Activated CD4-positive, CD25-positive, alpha-beta regulatory T cell treated with anti-CD3 and anti-CD28 coated beads, Interleukin-2, amount 50 U/mL, for 16 hours (primary cell): Measurements from ENCODE around the gene CCDC88B.

ENCODE experiments used
- DNase-seq: peaks from one replicate; pipeline ENCODE4 v3.0.0-alpha.2; 2020; ENCODE audit warnings: low read depth, low spot score

The CCDC88B gene

GRCh38 chr11:64342869-64343745 lies 3.1 kb downstream of the CCDC88B start:
- no peak for DNase-seq

DNA sequence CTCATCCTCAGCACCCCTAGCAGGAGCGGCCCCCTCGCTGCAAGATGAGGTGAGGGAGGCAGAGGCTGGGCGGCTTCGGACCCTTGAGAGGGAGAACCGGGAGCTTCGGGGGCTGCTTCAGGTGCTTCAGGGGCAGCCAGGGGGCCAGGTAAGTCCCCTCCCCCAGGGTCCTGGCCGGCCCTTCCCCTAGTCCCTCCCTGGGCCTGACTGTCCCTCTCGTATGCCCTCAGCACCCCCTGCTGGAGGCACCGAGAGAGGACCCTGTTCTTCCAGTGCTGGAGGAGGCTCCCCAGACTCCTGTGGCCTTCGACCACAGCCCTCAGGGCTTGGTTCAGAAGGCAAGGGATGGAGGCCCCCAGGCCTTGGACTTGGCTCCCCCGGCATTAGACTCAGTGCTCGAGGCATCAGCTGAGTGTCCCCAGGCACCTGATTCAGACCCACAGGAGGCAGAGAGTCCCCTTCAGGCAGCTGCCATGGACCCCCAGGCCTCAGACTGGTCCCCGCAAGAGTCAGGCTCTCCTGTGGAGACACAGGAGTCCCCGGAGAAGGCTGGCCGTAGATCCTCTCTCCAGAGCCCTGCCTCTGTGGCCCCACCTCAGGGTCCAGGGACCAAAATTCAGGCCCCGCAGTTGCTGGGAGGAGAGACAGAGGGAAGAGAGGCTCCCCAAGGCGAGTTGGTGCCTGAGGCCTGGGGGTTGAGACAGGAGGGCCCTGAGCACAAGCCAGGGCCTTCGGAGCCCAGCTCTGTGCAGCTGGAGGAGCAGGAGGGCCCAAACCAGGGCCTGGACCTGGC lies 4.0 kb downstream of the CCDC88B start:
- no peak for DNase-seq

GRCh38 chr11:64344787-64345186 lies 4.8 kb downstream of the CCDC88B start:
- no peak for DNase-seq

GRCh38 chr11:64347193-64347867 lies 7.3 kb downstream of the CCDC88B start:
- no peak for DNase-seq

DNA sequence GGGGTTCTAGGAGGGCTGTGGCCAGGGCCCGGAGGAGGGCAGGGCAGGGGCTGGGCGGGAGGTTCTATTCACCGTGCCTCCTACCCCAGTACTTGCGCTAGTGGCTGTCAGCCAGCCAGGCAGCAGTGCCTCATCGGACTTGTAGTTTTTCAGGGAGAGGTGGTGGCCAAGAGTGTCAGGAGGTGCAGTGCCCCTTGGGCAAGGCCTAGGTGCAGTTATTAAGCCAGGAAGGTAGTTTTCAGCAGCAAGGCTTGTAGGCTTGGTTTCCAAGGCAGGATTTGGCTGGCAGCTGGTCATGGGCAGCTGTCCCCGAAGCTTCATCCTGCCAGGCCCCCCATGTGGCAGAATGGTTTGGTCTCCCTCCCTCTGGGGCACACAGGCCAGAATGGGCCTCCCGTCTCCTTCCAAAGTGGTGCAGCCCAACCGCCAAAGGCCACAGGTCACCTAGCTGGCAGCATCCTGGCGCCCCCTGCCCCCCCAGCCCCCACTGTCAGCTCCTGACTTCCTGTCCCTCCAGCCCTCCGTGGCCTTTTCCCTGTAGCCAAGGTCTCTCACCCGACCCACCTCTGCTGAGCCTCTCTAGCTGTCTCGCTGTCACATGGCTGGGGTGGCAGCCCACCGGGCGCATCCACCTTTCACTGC lies 8.5 kb downstream of the CCDC88B start:
- DNase-seq: no peak

GRCh38 chr11:64349025-64349387 lies 9.0 kb downstream of the CCDC88B start:
- DNase-seq: no peak

DNA sequence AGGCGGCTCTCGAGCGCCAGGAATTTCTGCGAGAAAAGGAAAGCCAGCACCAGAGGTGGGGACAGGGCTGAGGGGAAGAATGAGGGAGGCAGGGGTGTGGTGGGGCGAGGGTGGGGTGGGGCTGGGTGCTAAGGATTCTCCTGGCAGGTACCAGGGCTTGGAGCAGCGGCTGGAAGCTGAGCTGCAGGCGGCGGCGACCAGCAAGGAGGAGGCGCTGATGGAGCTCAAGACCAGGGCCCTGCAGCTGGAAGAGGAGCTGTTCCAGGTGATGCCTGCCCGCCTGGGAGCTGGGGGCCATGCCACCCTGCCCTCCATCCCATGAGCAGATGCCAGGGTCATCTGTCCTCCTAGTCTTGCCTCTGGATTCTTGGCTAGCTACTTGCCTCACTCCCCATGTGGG lies 9.4 kb downstream of the CCDC88B start:
- DNase-seq: no peak

- no peak for DNase-seq
Measured at GRCh38 chr11:64351136-64351631, 11.2 kb downstream of the CCDC88B start.

DNA sequence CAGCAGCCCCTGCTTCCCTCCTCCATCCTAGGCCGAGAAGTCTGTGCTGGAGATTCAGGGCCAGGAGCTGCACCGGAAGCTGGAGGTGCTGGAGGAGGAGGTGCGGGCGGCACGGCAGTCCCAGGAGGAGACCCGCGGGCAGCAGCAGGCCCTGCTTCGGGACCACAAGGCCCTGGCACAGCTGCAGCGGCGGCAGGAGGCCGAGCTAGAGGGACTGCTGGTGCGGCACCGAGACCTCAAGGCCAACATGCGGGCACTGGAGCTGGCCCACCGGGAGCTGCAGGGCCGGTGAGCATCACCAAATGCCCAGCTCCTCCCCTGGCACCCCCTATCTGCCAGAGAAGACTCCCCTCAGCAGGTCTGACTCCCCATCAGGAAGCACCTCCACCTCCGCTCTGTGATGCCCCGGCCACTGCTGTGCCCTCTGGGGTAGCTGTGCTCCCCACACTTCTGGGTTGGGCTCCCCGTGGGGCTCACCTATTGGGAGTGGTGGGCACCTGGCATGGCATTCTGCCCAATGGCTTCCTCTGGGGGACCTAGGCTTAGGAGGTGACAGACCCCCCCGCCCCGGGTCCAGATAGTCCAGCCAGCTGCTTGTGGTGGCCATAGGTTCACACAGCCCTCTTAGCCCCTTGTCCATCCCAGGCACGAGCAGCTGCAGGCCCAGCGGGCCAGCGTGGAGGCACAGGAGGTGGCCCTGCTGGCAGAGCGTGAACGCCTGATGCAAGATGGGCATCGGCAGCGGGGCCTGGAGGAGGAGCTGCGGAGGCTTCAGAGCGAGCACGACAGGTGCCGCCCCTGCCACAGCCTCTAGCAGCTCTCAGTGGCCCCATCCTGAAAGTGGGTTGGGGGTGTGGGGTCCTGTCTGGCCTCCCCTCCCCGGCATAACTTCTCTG lies 12.3 kb downstream of the CCDC88B start:
- no peak for DNase-seq

DNA sequence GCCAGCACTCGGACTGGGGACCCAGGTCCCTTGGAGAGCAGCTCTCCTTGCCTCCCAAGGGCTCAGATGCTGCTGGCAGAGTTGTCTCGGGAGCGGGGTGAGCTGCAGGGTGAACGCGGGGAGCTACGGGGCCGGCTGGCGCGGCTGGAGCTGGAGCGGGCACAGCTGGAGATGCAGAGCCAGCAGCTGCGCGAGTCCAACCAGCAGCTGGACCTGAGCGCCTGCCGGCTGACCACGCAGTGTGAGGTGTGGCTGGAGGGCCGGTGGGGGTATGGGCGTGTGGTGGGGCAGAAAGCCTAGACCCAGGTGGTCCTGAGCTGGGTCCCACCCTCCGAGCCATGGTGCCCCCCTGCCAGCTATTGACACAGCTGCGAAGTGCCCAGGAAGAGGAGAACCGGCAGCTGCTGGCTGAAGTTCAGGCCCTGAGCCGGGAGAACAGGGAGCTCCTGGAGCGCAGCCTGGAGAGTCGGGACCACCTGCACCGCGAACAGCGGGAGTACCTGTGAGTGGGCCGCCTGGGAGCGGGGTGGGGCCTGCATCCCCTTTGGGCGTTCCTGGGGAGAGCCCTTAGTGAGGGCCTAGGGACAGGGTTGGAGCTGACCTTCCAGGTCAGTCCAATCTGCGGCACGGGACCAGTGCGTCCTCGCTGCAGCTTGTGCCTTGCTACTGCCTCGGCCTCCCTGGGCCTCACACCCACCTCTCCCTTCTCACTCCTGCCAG lies 13.2 kb downstream of the CCDC88B start:
- no peak for DNase-seq

DNA sequence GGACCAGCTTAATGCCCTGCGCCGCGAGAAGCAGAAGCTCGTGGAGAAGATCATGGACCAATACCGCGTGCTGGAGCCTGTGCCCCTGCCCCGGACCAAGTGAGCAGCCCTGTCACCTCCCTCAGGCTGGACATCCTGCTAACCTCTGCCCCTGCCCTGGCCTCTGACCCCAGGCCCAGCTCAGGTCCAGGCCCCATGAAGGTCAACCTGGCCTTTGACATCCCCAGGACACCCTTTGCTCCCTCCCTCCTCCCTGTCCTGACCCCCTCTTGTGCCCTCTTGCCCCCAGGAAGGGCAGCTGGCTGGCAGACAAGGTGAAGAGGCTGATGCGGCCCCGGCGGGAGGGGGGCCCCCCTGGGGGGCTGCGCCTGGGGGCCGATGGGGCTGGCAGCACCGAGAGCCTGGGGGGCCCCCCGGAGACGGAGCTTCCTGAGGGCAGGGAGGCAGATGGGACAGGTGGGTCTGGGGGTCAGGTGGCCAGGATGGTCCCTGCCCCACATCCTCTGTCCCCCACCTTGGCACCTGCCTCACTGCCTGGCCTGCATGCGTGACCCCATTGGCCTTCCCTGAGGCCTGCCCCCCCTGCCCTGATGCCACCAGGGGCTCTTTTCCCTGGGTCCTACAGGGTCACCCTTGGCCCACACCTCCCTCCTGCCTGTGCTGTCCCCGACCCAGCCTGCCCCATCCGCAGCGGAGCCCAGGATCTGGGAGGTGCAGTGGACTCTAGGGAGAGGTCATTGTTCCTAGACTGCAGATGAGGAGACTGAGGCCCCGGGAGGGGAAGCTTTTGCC lies 13.9 kb downstream of the CCDC88B start:
- no peak for DNase-seq

GRCh38 chr11:64355078-64355940 lies 15.3 kb downstream of the CCDC88B start:
- no peak for DNase-seq

DNA sequence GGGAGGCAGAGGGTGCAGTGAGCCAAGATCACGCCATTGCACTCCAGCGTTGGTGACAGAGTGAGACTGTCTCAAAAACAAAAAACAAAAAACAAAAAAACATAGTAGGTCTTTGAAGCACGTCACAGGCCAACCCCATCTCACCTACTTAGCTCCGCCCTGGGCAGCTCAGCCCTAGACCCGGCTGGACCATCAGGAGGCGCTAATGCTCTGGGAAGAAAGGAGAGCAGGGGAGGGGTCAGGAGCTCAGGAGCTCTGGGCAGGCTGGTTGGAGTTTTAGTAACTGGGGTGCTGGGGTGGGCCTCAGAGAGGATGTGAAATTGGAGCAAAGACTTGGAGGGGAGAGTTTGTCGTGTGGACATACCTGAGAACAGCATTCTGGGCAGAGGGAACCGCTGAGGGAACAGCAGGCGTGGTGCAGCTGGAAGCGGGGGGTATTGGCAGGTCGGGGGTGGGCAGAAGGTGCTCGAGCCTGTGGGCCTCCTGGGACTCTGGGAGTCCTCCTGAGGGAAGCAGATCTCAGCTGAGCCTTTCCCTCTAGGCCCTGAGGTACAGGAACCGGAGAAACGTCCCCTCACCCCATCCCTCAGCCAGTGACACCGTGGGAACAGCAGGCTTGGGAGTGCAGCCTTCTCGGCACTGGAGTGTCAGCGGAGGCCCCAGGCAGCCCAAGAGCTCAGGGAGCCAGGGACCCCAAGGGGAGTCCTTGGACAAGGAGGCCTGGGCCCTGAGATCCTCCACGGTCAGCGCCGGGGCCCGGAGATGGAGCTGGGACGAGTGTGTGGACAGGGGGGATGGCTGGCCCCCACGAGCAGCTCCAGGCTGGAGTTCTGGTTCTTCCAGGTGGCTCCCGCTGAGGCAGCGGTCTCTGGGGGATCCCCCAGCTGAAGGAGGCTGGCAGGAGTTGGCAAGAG lies 16.8 kb downstream of the CCDC88B start:
- DNase-seq: no peak

DNA sequence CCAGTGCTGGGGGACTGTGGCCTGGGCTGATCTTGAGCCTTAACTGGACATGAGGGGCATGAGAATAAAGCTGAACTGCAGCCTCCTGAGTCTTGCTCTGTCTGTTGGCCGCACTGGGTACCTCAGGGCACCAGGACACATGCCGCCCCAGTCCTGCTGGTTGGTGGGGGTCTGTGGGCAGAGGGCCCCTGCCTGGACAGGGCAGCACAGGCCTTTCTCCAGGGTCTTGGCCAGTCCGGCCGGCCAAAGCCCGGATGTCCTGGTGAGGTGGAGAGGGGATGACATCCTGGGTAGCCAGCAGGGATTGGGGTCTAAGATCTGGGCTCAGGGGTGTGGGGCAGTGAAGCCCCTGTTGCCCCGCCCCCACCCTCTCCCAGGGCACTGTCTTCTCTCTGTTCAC lies 17.4 kb downstream of the CCDC88B start:
- DNase-seq: no peak

- DNase-seq: no peak
Measured at GRCh38 chr11:64357904-64358535, 18.0 kb downstream of the CCDC88B start.

- no peak for DNase-seq
Measured at GRCh38 chr11:64358536-64358906, 18.5 kb downstream of the CCDC88B start.
